Calu3 (cell line): ENCODE data around the gene FUCA2. TPM values are rescaled to one million over a fixed set of nuclear protein-coding genes. Genes with fewer than 3 reads are reported as not detected.

Experiments
- BruUV-seq: library from RNA; stranded (reverse); fragments of 400-500 nt; replicated peaks from 2 replicates; lab custom pipeline; 2021; lab: Mats Ljungman, UMichigan
- CTCF ChIA-PET: fragments of 300-600 bp; sonication (Branson Sonifier 250); formaldehyde crosslinking; loops from one replicate; lab custom pipeline; 2022; ENCODE audit warnings: antibody characterized with exemption; lab: Charles Lee
- DNase-seq: peaks from one replicate; pipeline ENCODE4 v3.0.0; 2022
- H3K27ac Mint-ChIP-seq: one replicate; pipeline ENCODE4 v1.8.0; 2022; ENCODE audit warnings: mixed read lengths; ENCODE audit not compliant: unreplicated experiment
- H3K27me3 Mint-ChIP-seq: one replicate; pipeline ENCODE4 v1.8.0; 2022; ENCODE audit warnings: mixed read lengths; ENCODE audit not compliant: unreplicated experiment
- H3K36me3 Mint-ChIP-seq: one replicate; pipeline ENCODE4 v1.8.0; 2022; ENCODE audit warnings: mild to moderate bottlenecking, moderate library complexity, mixed read lengths; ENCODE audit not compliant: insufficient read depth, unreplicated experiment
- H3K4me1 Mint-ChIP-seq: one replicate; pipeline ENCODE4 v1.8.0; 2022; ENCODE audit warnings: mild to moderate bottlenecking, low read depth, mixed read lengths; ENCODE audit not compliant: unreplicated experiment
- H3K4me3 Mint-ChIP-seq: one replicate; pipeline ENCODE4 v1.8.0; 2022; ENCODE audit warnings: mild to moderate bottlenecking, low read depth, moderate library complexity, mixed read lengths; ENCODE audit not compliant: unreplicated experiment
- H3K9me3 Mint-ChIP-seq: one replicate; pipeline ENCODE4 v1.8.0; 2022; ENCODE audit warnings: low read depth, mixed read lengths; ENCODE audit not compliant: unreplicated experiment
- intact Hi-C: fragments of 100-400 bp; cut with micrococcal nuclease; formaldehyde crosslinking; loops from one replicate; pipeline ENCODE4 v1.10.0; 2022; ENCODE audit not compliant: unreplicated experiment
- total RNA-seq: library from RNA; stranded (reverse); gene quantifications from 2 replicates; pipeline ENCODE4 v1.2.3, GENCODE V29; 2022
- TF ChIP-seq, protein P1 (sequence below): fragments of 200-600 bp; IDR thresholded peaks from one replicate; pipeline ENCODE4 v1.8.0; 2022; ENCODE audit warnings: antibody characterized with exemption; ENCODE audit not compliant: unreplicated experiment

Gene FUCA2
- total RNA-seq, 1 experiment from 2014 or later: 45.5 TPM

DNA sequence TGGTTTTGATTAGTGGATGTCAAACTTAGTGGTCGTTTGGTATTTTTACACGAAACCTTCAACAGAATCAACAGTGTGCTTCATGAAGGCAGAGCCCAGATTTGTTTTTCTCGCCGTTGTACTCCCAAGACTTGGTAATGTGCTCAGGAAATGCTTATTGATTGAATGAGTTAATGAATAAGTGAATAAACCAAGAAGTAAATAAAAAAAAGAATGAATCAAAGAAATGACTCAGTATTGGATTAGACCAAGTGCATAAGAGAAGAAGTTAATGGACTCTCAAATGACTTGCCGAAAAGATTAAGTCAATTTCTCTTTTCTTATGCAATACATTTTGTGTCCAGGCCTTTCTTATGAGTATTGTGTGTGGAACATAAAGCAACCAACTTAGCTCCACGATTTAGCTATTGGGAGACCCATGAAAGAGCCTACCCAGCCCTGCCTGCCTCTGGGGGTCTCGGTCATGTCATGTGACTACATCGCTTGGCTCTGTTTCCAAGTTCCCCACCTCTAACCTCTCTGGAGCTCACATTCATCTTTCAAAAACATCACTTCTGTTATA is 10.6 kb upstream of the FUCA2 start:
- H3K4me3 Mint-ChIP-seq: peak overlapping the region; percentile 8
- no TSS peak for BruUV-seq
- CTCF ChIA-PET: interaction anchor here (1.2 kb wide), 1 partner anchor 13 kb away, joined by 3 read pairs; no protein-coding TSS in a partner anchor
- intact Hi-C loops: no loop called here
- H3K4me1 Mint-ChIP-seq: peaks cover 22% of the 10 kb centered on the region
- peaks cover 20% of the 10 kb centered on the region for H3K27me3 Mint-ChIP-seq
- no peak for DNase-seq
- peak overlapping the region; percentile 45 for H3K27ac Mint-ChIP-seq
- no peaks in the 10 kb centered on the region for H3K36me3 Mint-ChIP-seq
- peaks cover 13% of the 10 kb centered on the region for H3K9me3 Mint-ChIP-seq
- TF ChIP-seq, protein P1, sequence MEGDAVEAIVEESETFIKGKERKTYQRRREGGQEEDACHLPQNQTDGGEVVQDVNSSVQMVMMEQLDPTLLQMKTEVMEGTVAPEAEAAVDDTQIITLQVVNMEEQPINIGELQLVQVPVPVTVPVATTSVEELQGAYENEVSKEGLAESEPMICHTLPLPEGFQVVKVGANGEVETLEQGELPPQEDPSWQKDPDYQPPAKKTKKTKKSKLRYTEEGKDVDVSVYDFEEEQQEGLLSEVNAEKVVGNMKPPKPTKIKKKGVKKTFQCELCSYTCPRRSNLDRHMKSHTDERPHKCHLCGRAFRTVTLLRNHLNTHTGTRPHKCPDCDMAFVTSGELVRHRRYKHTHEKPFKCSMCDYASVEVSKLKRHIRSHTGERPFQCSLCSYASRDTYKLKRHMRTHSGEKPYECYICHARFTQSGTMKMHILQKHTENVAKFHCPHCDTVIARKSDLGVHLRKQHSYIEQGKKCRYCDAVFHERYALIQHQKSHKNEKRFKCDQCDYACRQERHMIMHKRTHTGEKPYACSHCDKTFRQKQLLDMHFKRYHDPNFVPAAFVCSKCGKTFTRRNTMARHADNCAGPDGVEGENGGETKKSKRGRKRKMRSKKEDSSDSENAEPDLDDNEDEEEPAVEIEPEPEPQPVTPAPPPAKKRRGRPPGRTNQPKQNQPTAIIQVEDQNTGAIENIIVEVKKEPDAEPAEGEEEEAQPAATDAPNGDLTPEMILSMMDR: no peak

DNA sequence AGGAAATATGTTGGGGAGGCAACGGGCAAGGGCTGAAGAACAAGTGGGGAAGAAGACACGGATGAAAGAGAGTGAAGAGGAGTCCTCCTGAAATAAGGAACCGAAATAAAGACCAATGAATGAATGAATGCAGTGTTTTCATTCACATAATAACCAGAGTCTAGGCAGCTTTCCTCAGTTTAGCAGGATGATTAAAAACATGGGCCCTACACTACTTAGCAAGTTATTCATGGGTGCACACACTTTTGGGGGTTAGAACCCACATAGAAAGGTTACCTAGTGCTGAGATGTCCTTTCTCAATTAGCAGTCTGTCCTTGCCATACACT is 5.9 kb upstream of the FUCA2 start:
- CTCF ChIA-PET: no interaction called here
- DNase-seq: no peak
- intact Hi-C loops: no loop called here
- Mint-ChIP-seq H3K27me3 (peaks cover 34% of the 10 kb centered on the region), H3K4me3 (no peak overlapping the region), H3K9me3 (peaks cover 8% of the 10 kb centered on the region), H3K27ac (no peak overlapping the region), H3K4me1 (peaks cover 27% of the 10 kb centered on the region), H3K36me3 (no peaks in the 10 kb centered on the region)
- no TSS peak for BruUV-seq
- TF ChIP-seq, protein P1: no peak

- no peak for DNase-seq
- peaks cover 8% of the 10 kb centered on the region for H3K9me3 Mint-ChIP-seq
- H3K4me1 Mint-ChIP-seq: peaks cover 22% of the 10 kb centered on the region
- H3K27me3 Mint-ChIP-seq: peaks cover 34% of the 10 kb centered on the region
- peaks cover 2% of the 10 kb centered on the region for H3K36me3 Mint-ChIP-seq
- no TSS peak for BruUV-seq
- no peak overlapping the region for H3K27ac Mint-ChIP-seq
- H3K4me3 Mint-ChIP-seq: no peak overlapping the region
- TF ChIP-seq, protein P1: no peak
- intact Hi-C loops: no loop called here
- CTCF ChIA-PET: no interaction called here
Measured at GRCh38 chr6:143516690-143517446, 5.3 kb upstream of the FUCA2 start.

DNA sequence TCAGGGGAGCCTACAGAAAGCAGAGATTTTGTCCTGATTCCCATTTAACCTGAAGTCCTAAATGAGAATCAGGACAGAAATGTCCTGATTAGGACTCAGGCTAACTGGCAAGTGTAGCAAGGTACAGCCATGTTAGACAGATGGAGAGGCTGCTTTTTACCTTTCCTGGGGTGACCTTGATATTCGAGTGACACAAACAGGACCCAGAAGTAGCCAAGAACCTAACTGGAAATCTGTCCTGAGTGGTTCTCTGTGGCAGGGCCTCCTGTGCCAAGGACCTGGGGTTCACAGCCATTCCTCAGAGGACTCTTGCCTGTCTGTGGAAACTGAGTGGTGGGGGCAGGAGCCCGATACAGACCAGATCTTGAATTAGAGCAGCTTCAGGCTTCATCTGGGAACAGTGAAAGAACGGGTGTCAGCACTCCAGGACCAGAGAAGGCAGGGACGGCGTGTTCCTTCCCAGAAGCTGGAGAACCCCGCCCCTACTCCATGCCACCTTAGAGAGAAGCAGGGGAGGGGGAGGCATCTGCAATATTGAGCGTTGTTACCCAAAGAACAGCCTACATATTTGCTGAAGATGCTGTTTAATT is 4.3 kb upstream of the FUCA2 start:
- Mint-ChIP-seq H3K36me3 (peaks cover 12% of the 10 kb centered on the region), H3K4me3 (no peak overlapping the region), H3K27ac (no peak overlapping the region), H3K4me1 (peaks cover 15% of the 10 kb centered on the region), H3K27me3 (peaks cover 34% of the 10 kb centered on the region), H3K9me3 (peaks cover 4% of the 10 kb centered on the region)
- intact Hi-C loops: no loop called here
- CTCF ChIA-PET: no interaction called here
- TF ChIP-seq, protein P1: no peak
- BruUV-seq: no TSS peak
- DNase-seq: no peak
